NOMO-1 treated with dmso at 0.1 percent for 144 hours (cell line): ENCODE data around the gene FTL.

Experiments
- DNase-seq: peaks from one replicate; lab custom pipeline; 2025; ENCODE audit not compliant: unreplicated experiment; lab: John Stamatoyannopoulos, UW

The FTL gene

DNA sequence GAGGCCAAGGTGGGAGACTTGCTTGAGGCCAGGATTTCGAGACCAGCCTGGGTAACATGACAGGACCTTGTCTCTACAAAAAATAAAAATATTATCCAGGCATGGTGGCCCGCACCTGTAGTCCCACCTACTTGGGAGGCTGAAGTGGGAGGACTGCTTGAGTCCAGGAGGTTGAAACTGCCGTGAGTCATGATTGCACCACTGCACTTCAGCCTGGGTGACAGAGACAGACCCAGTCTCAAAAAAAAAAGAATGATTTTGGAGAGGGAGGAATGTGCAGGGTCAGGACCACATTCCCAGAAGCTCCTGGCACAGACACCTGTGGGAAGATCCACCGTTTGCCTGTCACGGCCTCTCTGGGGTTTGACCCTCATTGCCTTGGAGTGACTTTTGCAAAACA is 19.7 kb upstream of the FTL start:
- no peak for DNase-seq

DNA sequence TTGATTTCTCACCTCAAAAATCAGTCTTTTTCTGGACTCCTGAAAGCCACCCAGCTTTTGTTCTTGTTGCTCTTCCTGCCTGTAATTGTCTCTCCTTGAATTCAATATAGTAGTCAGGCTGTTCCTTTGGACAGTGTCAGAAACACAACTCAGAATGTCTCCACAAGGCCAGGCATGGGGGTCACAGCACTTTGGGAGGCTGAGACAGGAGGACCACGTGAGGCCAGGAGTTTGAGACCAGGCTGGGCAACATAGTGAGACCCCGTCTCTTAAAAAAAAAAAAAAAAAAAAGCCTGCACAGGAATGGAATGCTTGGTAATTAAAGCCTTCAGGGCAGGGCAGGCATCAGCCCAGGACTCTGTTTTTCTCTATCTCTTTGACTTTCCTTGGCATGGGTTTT is 19.3 kb upstream of the FTL start:
- no peak for DNase-seq

DNA sequence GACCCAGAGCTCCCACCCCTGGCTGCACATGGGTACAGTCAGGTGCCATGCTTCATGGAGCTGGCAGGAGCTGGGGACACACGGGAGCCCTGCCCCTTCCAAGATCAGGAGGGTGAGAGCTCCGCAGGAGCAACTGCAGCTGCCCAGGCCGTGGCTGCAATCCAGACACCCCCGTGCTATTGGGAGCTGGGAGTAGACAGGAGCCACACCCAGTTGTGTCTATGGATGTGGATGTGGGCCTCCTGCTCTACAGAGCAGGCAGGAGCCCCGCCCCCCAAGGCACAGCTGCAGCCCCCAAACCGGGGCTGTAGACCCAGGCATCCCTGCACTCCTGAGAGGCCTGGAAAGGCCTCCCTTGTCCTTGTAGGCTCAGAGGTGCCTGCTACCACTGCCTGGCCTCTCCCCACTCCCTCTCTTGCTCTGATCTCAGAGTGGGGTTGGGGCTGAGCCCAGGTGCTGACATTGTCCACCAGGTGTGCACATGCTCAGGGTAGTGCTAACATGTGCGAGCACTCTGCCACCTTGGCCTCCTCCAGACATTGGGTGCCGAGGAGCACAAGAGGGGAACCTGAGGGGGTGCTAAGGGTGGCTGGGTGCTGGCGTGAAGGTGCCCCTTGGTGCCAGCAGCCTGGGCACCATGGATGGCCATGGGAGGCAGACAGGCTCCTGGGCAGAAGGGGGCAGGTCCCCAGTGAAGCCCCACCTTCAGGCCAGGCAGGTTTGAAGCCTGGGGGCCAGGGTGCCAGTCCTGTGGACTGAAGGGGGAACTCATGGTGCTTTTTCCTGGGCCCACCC is 18.4 kb upstream of the FTL start:
- DNase-seq: no peak

DNA sequence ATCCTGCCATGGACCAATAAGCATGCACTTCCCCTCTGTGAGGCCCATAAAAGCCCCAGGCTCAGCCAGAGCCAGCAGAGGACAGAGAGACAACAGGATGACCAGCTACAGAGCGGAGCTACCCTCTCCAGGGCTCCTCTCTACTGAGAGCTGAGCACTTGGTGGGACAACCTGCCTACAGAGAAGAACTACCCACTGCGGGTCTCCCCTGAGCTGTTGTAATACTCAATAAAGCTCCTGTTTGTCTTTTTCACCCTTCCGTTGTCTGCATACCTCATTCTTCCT is 17.9 kb upstream of the FTL start:
- no peak for DNase-seq

DNA sequence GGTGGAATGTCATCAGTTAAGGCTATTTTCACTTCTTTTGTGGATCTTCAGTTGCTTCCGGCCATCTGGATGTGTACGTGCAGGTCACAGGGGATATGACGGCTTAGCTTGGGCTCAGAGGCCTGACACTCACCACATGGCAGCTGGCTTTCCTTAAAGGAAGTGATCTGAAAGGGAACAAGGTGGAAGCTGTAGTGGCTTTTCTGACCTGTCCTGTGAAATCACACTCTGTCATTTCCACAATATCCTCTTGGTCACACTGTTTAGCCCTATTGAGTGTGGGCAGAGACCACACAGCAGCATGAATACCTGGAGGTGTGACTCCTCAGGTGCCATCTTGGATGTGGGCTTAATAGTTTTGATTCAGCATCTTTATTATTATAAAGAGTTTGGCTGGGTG is 14.9 kb upstream of the FTL start:
- no peak for DNase-seq

DNA sequence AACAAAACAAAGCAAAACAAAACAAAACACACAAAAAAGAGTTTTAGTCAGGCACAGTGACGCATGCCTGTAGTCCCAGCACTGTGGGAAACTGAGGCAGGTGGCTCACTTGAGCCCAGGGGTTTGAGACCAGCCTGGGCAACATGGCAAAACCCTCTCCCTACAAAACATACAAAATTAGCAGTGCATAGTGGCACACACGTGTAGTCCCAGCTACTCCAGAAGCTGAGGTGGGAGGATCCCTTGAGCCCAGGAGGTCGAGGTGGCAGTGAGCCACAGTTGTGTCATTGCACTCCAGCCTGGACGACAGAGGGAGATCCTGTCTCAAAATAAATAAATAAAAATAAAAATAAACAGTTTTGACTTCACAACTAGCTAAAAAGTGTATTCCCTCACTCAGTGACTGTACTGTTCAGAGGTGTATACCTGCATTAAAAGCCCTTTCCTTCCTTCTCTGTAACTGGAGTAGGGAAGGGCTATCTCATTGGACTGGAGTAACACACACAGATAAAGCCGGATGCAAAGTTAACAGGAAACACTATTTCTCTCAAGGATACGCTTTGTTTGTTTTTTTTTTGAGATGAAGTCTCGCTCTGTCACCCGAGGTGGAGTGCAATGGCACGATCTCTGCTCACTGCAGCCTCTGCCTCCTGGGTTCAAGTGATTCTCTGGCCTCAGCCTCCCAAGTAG is 14.1 kb upstream of the FTL start:
- DNase-seq: no peak

DNA sequence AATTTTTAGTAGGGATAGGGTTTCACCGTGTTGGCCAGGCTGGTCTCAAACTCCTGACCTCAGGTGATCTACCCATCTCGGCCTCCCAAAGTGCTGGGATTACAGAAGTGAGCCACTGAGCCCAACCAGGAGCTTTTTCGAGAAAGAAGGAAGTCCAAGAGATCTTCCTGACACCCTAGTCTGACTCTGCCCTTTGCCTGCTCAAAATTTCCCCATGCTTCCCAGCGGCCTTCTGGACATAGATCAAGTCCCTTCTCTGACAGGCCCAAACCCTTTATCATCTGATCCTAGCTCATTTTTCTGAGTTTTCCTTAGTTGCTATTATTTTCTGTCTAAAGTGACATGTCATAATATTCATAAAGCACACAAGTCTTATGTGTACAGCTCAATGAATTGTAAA is 12.0 kb upstream of the FTL start:
- no peak for DNase-seq

DNA sequence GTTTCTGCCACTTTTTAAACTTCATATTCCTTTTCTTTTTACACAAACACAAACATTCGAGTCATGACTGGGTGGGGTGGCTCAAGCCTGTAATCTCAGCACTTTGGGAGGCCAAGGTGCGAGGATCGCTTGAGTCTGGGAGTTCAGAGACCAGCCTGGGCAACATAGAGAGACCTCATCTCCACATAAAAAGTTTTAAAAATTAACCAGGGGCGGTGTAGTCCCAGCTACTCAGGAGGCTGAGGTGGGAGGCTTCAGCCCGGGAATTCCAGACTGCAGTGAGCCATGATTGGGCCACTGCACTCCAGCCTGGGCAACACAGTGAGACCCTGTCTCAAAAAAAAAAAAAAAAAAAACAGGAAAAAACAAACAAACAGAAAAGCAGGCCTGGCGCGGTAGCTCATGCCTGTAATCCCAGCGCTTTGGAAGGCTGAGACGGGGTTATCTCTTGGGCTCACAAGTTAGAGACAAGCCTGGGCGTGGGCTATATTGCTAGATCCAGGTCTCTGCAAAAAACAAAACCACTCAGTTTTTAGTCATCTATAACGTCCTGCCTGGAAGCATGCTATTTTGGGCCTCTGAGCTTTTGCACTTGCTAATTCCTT is 11.0 kb upstream of the FTL start:
- no peak for DNase-seq

DNA sequence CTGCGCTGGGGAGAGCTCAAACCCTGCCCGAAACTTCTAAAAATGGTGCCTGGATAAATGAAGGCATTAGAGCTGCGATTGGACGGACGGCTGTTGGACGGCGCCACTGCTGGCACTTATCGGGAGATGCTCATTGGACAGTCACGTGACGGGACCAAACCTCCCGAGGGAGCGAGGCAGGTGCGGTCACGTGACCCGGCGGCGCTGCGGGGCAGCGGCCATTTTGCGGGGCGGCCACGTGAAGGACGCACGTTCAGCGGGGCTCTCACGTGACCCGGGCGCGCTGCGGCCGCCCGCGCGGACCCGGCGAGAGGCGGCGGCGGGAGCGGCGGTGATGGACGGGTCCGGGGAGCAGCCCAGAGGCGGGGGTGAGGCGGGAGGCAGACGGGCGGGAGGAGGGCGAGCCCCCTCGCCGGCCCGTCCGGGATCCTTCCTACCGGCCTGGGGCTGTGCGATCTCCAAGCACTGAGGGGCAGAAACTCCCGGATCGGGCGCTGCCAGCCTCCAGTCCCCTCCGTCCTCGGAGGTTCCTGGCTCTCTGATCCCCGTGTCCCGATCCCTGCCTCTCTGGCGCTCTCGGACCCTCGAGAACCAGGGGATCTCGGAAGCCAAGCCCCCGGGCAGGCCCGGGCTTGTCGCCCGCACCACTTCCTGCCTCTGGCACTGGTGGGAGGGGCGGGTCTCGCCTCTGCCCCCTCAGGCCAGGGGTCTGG is 10.4 kb upstream of the FTL start, which contains the start of gene BAX:
Gene BAX (plus strand): TSS at position 281 of the 713 bp plus-strand sequence. CDS start 54 bp downstream, at position 335.
- peak; percentile 91 for DNase-seq

DNA sequence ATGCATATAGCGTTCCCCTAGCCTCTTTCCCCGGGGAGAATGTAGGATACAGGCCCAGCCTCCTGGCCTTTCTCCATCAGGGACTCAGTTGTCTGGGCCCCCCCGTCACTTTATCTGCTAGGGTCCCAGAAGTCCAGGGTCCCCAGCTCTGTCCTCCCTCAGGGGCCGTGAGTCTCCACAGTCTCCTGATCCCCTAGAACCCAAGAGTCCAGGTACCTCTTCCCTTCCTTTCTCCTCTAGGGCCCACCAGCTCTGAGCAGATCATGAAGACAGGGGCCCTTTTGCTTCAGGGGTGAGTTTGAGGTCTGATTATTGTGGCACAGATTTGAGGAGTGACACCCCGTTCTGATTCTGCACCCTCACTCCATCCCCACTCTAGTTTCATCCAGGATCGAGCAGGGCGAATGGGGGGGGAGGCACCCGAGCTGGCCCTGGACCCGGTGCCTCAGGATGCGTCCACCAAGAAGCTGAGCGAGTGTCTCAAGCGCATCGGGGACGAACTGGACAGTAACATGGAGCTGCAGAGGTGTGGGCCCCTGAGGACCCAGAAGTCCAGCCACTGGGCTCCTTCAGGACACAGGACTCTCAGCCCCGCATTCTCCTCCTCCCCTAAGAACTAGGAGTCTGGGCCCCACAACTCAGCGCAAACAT is 9.7 kb upstream of the FTL start:
- DNase-seq: no peak

DNA sequence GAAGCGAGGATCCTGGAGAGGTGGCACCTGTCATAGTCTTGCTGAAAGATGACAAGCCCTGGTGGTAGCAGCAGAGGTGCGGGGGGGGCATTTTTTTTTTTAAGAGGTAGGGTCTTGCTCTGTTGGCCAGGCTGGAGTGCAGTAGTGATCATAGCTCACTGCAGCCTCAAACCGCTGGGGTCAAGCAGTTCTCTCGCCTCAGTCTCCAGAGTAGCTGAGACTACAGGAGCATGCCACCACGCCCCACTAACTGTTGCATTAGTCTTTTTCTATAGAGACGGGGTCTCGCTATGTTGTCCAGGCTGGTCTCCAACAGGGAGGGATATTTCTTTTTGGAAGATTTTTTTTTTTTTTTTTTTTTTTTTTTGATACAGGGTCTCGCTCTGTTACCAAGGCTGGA is 7.1 kb upstream of the FTL start:
- no peak for DNase-seq

DNA sequence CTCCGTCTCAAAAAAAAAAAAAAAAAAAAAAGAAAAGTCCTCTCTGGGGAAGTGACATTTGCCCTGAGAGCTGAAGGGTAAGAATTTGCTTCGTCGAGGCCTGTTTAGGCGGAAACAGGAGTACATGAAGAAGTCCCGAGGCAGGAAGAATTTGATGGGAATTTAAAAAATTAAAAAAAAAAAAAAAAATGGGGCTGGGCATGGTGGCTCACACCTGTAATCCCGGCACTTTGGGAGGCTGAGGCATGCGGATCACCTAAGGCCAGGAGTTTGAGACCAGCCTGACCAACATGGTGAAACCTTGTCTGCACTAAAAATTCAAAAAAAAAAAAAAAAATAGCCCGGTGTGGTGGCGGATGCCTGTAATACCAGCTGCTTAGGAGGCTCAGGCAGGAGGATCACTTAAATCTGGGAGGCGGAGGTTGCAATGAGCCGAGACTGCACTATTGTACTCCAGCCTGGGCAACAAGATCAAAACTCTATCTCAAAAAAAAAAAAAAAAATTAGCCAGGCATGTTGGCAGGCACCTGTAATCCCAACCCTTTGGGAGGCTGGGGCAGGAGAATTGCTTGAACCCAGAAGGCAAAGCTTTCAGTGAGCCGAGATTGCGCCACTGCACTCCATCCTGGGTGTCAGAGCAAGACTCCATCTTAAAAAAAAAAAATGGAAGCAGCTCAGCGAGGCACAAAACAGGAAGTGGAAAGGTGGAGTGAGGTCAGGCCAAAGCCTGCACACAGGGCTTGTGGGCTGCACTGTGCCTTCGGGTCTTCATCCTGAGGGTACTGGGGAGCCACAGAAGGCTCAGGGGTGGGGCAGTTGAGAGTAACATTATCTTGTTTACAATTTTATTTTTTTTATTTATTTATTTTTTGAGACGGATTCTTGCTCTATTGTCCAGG is 5.5 kb upstream of the FTL start:
- no peak for DNase-seq

DNA sequence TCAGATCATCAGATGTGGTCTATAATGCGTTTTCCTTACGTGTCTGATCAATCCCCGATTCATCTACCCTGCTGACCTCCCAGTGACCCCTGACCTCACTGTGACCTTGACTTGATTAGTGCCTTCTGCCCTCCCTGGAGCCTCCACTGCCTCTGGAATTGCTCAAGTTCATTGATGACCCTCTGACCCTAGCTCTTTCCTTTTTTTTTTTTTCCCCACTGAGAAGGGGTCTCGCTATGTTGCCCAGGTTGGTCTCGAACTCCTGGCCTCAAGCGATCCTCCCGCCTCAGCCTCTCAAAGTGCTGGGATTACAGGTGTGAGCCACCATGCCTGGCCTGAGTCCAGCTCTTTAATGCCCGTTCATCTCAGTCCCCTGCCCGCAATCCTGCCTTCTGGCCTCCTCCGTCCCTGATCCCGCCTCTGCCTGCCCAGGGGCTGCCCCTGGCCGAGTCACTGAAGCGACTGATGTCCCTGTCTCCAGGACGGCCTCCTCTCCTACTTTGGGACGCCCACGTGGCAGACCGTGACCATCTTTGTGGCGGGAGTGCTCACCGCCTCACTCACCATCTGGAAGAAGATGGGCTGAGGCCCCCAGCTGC is 4.0 kb upstream of the FTL start:
- no peak for DNase-seq

DNA sequence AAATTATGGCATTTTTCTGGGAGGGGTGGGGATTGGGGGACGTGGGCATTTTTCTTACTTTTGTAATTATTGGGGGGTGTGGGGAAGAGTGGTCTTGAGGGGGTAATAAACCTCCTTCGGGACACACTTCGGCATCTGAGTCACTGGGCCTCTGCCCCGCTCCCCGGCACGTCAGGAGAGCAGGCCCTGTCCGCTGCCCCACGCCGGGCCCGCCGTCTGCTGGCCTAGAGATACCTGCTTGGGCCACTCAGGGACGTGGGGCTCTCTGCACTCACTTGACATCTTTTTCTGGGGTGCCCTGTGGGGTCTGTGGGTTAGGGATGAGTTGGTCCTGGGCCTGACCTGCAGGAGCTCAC is 3.5 kb upstream of the FTL start:
- no peak for DNase-seq

DNA sequence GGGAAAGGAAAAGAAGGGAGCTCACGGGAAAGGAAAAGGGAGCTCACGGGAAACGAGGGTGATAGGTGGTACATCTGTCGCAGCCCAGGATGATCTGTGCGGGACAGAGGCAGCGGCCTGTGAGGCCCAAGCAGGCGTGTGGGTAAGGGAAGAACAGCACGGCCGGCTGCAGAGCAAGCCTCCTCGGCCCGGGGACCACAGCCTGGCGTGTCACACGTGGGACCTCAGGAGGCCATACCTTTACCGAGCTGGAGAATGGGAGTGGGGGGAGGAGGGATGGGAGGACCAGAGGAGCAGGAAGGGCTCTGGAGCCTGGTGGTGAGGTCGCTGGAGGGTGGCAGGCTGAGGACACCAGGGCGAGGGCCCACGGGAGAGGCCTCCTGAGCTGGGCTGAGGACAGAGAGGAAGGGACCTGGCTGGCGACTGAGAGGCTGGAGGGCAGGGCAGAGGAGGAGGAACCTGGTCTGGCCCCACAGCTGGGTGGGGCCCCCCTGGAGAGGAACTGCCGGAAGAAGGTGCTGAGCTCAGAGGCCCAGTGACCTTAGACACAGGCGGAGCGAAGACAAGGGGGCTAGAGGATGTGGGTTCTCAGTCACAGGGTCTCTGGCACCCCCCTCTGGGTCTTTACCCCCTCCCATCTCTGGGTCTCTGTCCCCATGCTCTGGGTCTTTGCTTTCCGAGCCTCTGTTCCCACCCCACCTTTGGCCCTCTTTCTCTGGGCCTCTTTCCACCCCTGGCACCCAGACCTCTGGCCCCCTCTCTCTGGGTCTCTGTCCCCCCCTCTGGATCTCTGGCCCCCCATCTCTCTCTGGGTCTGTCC is 2.9 kb upstream of the FTL start:
- DNase-seq: peak; percentile 92

DNA sequence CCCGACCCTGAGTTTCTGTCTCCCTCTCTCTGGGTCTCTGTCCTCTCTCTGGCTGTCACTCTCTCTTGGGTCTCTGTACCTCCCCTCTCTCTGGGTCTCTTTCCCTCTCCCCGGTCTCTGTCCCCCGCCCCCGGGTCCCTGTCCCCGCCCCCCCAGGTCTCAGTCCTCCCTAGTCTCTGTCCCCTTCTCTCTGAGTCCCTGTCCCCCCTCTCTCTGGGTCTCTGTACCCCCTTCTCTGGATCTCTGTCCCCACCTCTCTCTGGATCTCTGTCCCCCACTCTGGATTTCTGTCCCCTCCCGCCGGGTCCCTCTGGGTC is 2.3 kb upstream of the FTL start:
- no peak for DNase-seq

DNA sequence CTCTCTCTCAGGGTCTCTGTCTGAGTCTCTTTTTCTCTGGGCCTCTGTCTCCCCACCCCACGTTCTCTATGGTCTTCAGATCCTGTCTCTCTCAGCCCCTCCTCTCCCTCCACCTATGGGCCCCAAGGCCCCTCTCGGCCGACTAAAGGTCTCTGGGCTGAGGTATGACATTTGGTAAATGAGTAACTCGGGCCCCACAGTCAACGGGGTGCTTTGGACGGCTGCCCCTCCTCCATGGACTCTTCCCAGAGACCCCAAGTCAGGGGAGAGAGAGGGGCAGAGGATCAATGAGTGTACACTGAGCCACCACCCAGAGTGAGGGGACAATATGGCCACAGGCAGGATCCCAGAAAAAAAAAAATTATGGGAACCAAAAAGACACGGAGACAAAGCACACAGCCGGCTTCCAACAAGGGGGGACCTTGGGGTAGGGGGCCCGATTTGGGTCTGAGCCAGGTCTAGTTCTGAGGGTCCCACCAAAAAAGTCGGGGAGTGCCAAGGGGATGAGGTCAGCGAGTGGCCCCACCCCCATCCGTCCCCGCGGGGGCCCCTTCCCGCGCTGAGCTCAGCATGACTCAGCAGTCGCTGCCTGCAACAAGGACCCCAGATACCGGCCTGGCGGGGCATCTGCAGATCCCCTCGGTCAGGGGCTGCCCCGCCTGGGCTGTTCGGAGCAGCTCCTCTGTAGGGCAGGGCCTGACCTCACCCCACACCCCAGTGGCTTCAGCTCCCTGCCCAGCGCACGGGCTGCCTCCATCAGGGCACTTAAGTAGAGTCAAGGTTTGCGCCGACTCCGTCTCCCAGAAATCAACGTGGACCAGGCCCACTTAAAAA is 1.5 kb upstream of the FTL start:
- peak; percentile 20 for DNase-seq

DNA sequence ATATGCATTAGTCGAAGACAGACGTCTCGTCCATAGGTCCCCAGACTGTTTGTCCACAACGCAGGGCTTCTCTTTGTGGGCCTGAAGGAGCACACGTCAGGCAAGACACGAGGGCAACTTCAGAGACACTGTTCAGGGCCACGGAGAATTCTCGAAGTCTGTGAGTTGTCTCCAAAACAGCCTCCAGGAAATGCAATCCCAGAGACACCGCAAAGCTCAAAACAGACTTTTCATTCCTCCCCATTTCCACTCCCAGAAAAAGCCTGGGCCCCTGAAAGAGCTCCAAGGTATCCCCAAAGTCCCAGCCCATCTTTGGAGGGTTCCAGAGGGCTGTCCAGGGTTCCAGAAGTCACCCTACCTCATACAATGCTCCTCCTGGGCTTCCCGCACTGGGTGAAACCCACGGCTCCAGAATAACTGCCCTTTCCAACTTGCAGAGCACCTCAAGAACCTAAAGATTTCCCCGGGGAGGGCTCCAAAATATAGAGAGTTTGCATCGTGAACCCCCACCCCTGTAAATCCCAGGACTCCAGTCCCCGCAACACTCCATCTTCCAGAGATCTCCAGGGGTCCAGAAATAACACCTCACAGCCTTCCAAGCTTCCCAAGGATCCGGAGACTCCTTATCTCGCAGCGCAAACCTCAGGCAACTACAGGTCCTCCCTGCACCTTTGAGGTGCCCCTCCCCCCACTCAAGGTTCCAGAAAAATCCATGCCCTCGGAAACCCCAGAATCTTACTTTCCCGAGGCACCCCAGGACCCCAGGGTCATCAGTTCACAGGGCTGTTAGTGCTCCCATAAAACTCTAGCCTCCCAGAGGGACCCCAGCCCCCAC is 687 bp upstream of the FTL start:
- DNase-seq: no peak
